Gastroesophageal sphincter (tissue), 4 donors: Measurements from ENCODE around the gene ECE2. TPM values are rescaled to one million over a fixed set of nuclear protein-coding genes. Genes with fewer than 3 reads are reported as not detected.

Experiments
- ATAC-seq: fragments of 150-250 bp; one replicate; pipeline ENCODE4 v1.9.1; 2016; ENCODE audit warnings: mild to moderate bottlenecking, moderate library complexity
- H3K27ac ChIP-seq, 4 donors: fragments of 200-600 bp; sonication (generic) in 3 of 4; 1 replicate in 3 of 4; 2 replicates in 1 of 4; pipeline ENCODE4 v1.5.1; 2016 to 2019
- H3K27me3 ChIP-seq: fragments of 200-600 bp; sonication (generic); one replicate; pipeline ENCODE4 v1.5.1; 2019
- H3K36me3 ChIP-seq, 2 donors: fragments of 200-600 bp; sonication (generic); one replicate each; pipeline ENCODE4 v1.5.1; 2019; ENCODE audit warnings: control low read depth in 1 of 2
- H3K4me1 ChIP-seq, 3 donors: fragments of 200-600 bp; sonication (generic); 1 replicate in 2 of 3; 2 replicates in 1 of 3; pipeline ENCODE4 v1.5.1; 2016 to 2019; ENCODE audit warnings: control low read depth in 2 of 3
- H3K4me3 ChIP-seq, 2 donors: fragments of 200-600 bp; sonication (generic); one replicate each; pipeline ENCODE4 v1.5.1; 2019; ENCODE audit warnings: mild to moderate bottlenecking in 1 of 2, moderate library complexity in 1 of 2
- H3K9me3 ChIP-seq, 3 donors: fragments of 200-600 bp; sonication (generic); one replicate each; pipeline ENCODE4 v1.5.1; 2017 to 2019; ENCODE audit warnings: control low read depth in 2 of 3
- CTCF ChIP-seq, 4 experiments: fragments of 200-600 bp in 2 of 4; fragments of 450-650 bp in 2 of 4; sonication (generic) in 1 of 4; IDR thresholded peaks; one replicate each; pipeline ENCODE4 v1.5.1; 2017 to 2019; ENCODE audit warnings: antibody characterized with exemption in 4 of 4, mild to moderate bottlenecking in 2 of 4, moderate library complexity in 2 of 4
- EP300 ChIP-seq: sonication (generic); formaldehyde crosslinking; IDR thresholded peaks from one replicate; pipeline ENCODE4 v1.6.1; 2017; ENCODE audit warnings: antibody characterized with exemption, mild to moderate bottlenecking
- POLR2A ChIP-seq, 2 donors: fragments of 450-650 bp; IDR thresholded peaks; one replicate each; pipeline ENCODE4 v1.6.1; 2017; ENCODE audit warnings: antibody characterized with exemption in 2 of 2, mild to moderate bottlenecking in 2 of 2, moderate library complexity in 1 of 2
- POLR2AphosphoS5 ChIP-seq: sonication (generic); formaldehyde crosslinking; IDR thresholded peaks from one replicate; pipeline ENCODE4 v1.6.1; 2017; ENCODE audit warnings: antibody characterized with exemption
- WGBS, 2 donors: methylation state at CpG; one replicate each; pipeline ENCODE4 v1.1.5; 2018; ENCODE audit warnings: low coverage in 1 of 2; 5-methylcytosine and 5-hydroxymethylcytosine counted together
- total RNA-seq, 4 donors: library from RNA; depleted of rRNA; stranded (reverse); fragments of >200 nt; gene quantifications; one replicate each; pipeline ENCODE4 v1.1.0, GENCODE V29; 2016

The ECE2 gene
- total RNA-seq, 4 donors from 2014 or later: 0.12 to 0.67 (median 0.52) TPM

- no peaks in the 10 kb centered on the region for H3K9me3 ChIP-seq
- TF ChIP-seq POLR2AphosphoS5 (peak; percentile 75), POLR2A (IDR thresholded peaks at IDR 0.05) (peak; percentile 72 to 80), CTCF (IDR thresholded peaks at IDR 0.05) (peak in 2 of 4 experiments; percentile 13 to 34), EP300 (no peak)
- H3K27me3 ChIP-seq: no peaks in the 10 kb centered on the region
- ATAC-seq: peak; percentile 99
- H3K4me3 ChIP-seq: peak within 1 kb of the TSS; percentile 68 to 69
- H3K4me1 ChIP-seq: peaks cover 0 to 34% (median 12%) of the 10 kb centered on the region in 3 donors
- 0% methylated on average over 3 of the region's 78 CpGs; no CpG with 5 or more reads in 1 of the 2 donors for WGBS, 2 donors
- peak within 1 kb of the TSS; percentile 48 to 90 (median 84) for H3K27ac ChIP-seq
- H3K36me3 ChIP-seq: peaks cover 0 to 39% of the 10 kb centered on the region in 2 donors
These were observed 23.1 kb downstream of the ECE2 start, which contains the start of gene PSMD2 for GRCh38 chr3:184298759-184299487. TSS of gene PSMD2 (plus strand) at chr3:184299241. CDS start at chr3:184299267, 26 bp downstream.

GRCh38 chr3:184299488-184300377, 23.9 kb downstream of the ECE2 start:
- Histone ChIP-seq H3K27me3 (no peaks in the 10 kb centered on the region), H3K4me1 (peaks cover 0 to 34% (median 12%) of the 10 kb centered on the region in 3 donors), H3K4me3 (peak overlapping the region; percentile 68 to 69), H3K36me3 (peaks cover 0 to 47% of the 10 kb centered on the region in 2 donors), H3K9me3 (no peaks in the 10 kb centered on the region), H3K27ac (peak overlapping the region; percentile 15 to 90 (median 84))
- TF ChIP-seq EP300 (no peak), CTCF (IDR thresholded peaks at IDR 0.05) (no peak), POLR2A (IDR thresholded peaks at IDR 0.05) (no peak), POLR2AphosphoS5 (no peak)
- no peak for ATAC-seq
- WGBS, 2 donors: 35 to 60% methylated on average over 5 to 11 of the region's 29 CpGs

GRCh38 chr3:184300378-184300720, 24.5 kb downstream of the ECE2 start:
- peak overlapping the region in 1 of 2 donors; percentile 69 for H3K4me3 ChIP-seq
- peaks cover 0 to 53% of the 10 kb centered on the region in 2 donors for H3K36me3 ChIP-seq
- WGBS, 2 donors: 56% methylated on average over 2 to 3 of the region's 3 CpGs
- H3K9me3 ChIP-seq: no peaks in the 10 kb centered on the region
- no peaks in the 10 kb centered on the region for H3K27me3 ChIP-seq
- no peak for TF ChIP-seq CTCF (IDR thresholded peaks at IDR 0.05)
- TF ChIP-seq EP300: no peak
- TF ChIP-seq POLR2AphosphoS5: no peak
- TF ChIP-seq POLR2A (IDR thresholded peaks at IDR 0.05): no peak
- H3K4me1 ChIP-seq: peaks cover 0 to 34% (median 12%) of the 10 kb centered on the region in 3 donors
- no peak for ATAC-seq
- no peak overlapping the region for H3K27ac ChIP-seq

- peaks cover 0 to 17% (median 3%) of the 10 kb centered on the region in 3 donors for H3K4me1 ChIP-seq
- H3K27me3 ChIP-seq: no peaks in the 10 kb centered on the region
- no peaks in the 10 kb centered on the region for H3K9me3 ChIP-seq
- no peak for ATAC-seq
- H3K27ac ChIP-seq: no peak overlapping the region
- TF ChIP-seq CTCF (IDR thresholded peaks at IDR 0.05): peak in 1 of 4 experiments; percentile 13
- no peak for TF ChIP-seq POLR2AphosphoS5
- WGBS, 2 donors: 56 to 60% methylated on average over 1 of the region's 1 CpG
- H3K4me3 ChIP-seq: no peak overlapping the region
- peaks cover 0 to 89% of the 10 kb centered on the region in 2 donors for H3K36me3 ChIP-seq
These were observed 29.8 kb downstream of the ECE2 start for GRCh38 chr3:184305577-184305976.
